GM19023 (cell line): ENCODE results near the gene PGAM1.
"Not testable (repeated sequence)": the region's sequence is repeated elsewhere in the genome, so short reads cannot be mapped to it uniquely, and the experiment has no call there.

ENCODE experiments used
- ATAC-seq: cut with Tn5 transposase; IDR thresholded peaks from one replicate; pipeline ENCODE4 v1.9.1; 2021; ENCODE audit warnings: mild to moderate bottlenecking, moderate library complexity; ENCODE audit not compliant: unreplicated experiment

PGAM1 gene

DNA sequence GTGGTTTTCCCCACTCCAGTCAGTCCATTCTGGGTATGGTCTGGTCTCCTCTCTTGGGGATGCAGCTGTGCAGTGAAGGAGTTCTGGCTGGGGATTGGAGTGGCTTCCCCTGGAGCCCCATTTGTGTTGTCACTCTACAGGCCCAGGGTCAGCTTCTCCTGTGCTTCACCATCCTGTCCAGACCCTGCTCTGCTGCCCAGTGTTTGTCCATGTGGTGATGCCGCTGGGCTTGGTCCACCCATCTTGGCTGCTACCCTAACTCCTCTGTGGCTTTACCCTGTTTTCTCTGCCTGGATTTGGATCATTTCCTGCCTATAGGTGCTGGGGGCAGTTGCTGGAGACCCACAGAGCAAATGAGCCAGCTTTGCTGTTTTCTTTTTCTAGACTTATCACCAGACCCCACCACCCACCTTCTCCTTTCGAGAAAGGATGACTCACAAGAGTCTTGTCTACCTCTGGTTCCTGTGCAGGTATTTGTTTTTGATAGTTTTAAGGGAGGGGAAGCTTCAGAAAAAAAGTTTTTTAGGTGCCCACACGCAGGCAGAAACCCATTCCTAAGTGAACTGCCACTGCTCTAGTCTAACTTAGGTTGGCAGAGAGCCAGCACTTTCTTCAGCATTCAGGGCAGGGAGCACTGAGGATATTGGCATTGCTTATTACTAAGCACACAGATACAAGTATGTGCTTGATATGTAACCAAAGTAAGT, 28.5 kb downstream of the PGAM1 start:
- ATAC-seq = no peak

DNA sequence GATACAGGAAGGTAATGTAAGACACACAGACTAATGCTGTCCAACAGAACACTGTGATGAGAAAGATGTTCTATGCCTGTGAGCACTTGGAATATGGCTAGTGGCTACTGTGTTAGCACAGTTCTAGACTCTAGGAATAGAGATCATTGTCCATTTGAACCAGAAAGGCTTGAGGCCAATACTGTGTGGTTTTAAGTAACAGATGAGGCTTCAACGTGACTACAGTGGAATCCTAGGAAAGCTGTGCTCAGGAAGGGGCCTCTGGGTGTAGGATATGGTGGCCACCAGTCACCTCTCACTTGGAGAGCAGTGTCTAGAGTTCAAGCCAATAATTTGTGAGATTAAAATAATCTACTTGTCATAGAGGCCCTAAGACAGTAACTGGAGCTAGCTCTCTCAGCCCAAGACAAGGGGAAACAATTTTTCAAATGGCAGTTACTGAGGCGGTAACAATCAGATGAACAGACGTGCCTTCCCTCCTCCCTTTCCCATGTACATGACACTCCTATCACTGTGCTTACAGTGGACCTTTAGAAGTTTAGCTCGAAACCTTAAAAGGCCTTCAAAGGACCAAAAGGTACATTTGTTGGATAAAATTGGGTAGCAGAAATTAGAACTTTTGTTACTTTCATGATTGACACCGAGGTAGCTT, 30.2 kb downstream of the PGAM1 start:
- ATAC-seq = no peak

GRCh38 chr10:97456686-97457065, 30.7 kb downstream of the PGAM1 start:
- no peak for ATAC-seq

DNA sequence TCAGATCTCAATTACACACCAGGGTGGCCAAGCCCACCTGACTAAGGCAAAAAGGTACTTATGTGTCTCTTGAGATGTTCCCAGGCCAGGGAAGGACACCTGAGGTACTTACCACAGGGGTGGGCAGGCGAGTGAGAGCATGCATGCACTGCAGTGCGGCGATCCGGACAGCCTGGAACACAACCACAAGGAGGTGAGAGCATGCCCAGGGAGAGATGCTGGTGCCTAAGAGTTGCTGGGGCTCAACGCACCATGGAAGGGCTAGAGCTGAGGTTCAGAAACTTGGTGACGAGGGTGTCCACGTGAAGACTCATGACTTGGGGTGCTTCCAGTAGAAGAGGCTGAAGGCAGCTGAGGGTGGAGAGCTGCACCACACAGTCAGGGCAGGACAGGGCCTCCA, 33.1 kb downstream of the PGAM1 start:
- ATAC-seq = no peak

GRCh38 chr10:97459933-97460332, 33.9 kb downstream of the PGAM1 start:
- no peak for ATAC-seq

- no peak for ATAC-seq
These were observed 36.3 kb downstream of the PGAM1 start for GRCh38 chr10:97462309-97462708.

- ATAC-seq = no peak
These were observed 37.6 kb downstream of the PGAM1 start for GRCh38 chr10:97463363-97464132.

GRCh38 chr10:97464226-97464625, 38.2 kb downstream of the PGAM1 start:
- no peak for ATAC-seq

DNA sequence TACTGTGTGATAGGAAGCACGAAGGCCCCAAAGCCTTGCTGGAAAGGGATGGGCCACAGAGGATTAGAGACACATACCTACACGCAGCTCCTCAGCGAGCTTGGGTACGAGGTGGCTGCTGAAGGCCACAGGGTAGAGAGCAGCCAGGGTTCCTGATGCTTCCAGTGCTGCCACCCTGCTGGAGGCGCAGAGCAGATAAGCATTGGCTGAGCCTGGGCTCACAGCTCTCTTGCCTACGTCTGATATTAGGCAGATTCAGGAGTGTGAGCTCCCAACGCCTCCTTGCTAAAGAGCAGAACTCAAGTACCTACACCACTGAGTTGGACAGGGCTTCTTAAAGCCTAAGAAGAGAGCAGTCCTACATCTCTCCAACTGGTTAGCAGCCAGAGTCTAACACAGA, 40.0 kb downstream of the PGAM1 start:
- ATAC-seq = no peak

GRCh38 chr10:97466755-97467154, 40.8 kb downstream of the PGAM1 start:
- no peak for ATAC-seq

DNA sequence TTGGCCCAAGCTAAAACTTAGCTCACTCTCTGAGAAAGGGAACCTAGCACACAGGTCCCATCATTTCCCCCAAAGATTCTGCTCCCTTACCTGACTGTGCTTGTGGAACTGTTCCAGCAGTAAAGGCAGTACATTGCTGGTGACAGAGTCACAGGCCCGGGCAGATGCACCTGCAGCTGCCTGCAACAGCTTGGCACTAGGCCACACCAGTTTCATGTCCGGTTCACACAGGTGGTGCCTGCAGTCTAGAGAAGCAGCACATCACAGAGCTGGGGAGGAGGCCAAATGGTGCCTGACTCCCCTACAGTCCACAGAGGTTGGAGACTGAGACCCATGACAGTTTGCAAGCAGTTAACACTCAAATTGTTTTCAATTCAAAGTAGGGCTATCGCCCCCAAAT, 42.2 kb downstream of the PGAM1 start:
- ATAC-seq = no peak

- not testable (repeated sequence) for ATAC-seq
These were observed 42.8 kb downstream of the PGAM1 start for GRCh38 chr10:97468781-97469180.

DNA sequence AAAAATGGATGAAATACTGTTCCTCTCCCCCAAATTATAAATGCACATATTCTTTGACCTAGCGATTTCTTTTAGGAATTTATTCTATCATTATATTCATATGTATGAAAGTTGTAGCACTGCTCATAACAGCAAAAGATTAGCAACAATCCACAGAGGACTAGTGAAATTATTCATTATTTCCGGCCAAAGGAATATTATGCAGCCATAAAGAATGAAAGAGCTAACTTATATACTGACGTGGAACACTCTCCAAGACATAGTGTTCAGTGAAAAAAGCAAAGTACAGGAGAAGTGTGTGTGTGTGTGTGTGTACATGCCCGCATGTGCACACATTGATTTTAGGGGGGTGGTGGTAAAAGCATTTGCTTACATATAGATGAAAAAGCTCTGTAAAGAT, 48.9 kb downstream of the PGAM1 start:
- no peak for ATAC-seq

DNA sequence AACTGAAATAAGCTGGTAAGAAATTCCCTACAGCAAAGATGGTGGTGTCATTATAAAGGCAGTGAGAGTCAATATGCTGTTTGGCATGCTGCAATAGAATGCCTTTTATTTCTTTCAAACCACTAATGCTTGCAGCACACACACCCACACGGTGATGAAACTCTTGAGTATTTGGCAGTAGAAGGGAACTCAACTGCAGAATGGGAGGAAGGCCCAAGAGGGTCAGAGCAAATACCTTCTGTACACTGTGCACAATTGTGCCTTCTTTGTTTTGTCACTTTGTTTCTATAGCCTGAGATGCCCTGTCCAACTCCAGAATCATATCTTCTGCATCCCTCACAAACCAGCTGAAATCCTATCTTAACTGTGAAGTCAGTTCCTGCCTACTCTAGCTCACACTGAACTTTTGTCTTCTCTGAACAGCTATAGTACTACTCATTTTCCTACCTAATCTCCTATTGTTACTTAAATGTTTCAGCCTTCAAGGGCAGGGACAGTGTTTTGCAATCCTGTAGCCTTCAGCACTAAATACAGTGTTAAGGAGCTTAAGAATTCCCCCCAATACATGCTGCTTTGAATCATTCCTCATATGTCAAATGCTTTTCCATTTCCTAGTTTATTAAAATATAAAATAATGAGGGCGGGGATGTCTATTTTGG, 50.1 kb downstream of the PGAM1 start:
- ATAC-seq = no peak

DNA sequence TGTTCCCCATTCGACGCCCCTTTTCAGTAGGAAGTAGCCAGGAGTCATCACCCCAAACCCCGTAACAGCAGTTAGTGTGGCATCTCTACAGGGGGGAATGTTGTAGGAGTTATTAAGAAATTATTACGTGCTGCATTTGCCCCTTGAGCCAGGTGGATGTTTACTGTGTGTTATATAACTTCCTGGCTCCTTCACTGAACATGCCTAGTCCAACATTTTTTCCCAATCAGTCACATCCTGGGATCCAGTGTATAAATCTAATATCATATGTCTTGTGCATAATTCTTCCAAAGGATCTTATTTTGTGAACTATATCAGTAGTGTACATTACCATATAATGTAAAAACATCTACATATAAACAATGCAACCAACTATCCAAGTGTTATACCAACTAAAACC, 53.4 kb downstream of the PGAM1 start:
- not testable (repeated sequence) for ATAC-seq

GRCh38 chr10:97479939-97480338, 53.9 kb downstream of the PGAM1 start:
- ATAC-seq = no peak

- ATAC-seq = no peak
These were observed 55.1 kb downstream of the PGAM1 start for GRCh38 chr10:97481071-97481470.

- ATAC-seq = no peak
These were observed 56.4 kb downstream of the PGAM1 start for GRCh38 chr10:97482381-97482780.
